Right kidney (tissue), 1 donor: ENCODE results near the gene NEDD4L.

Experiments used
- DNase-seq: peaks from one replicate; pipeline ENCODE4 v3.0.0-alpha.2; 2016

NEDD4L gene

GRCh38 chr18:58382446-58382845, 338.4 kb downstream of the NEDD4L start:
- DNase-seq: no peak

DNA sequence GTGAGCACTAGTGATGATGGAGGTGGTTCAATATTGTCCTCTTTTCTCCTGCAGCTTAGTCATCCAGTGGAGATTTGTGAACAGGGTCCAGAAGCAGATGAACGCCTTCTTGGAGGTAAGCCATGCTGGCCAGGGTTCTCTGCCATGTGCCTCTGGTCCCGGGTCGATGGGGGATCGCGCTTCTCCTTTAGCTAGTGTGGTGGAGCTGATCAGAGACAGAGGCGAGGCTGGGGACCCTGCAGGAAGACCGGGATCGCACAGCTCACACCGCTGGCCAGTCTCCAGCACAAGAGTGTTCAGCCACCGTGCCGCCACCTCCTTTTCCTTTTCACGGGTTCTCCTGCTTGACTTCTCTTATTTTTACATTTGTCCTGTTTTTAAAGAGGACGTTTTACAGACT, 341.4 kb downstream of the NEDD4L start:
- DNase-seq: no peak

GRCh38 chr18:58386780-58387179, 342.8 kb downstream of the NEDD4L start:
- no peak for DNase-seq

- DNase-seq: no peak
Observed at GRCh38 chr18:58387716-58388115, 343.7 kb downstream of the NEDD4L start.

DNA sequence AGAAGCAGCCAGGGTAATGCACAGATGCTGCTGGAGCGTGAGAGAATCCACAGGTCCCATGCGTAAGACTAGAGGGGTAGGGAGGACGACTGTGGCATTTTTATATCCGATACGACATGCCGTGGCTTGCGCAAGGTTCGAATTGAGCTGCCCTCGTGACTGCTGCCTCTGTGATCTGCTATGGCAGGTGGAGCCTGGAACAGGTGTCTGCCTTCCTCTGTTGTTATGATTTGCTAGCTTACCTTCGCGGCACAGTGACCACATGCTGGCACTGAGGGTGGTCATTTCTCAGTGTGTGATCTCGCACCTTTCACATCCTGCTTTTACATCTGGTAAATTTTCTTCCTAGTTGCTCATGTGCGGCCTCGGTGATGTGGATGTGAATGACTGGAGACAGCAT, 344.7 kb downstream of the NEDD4L start:
- no peak for DNase-seq

DNA sequence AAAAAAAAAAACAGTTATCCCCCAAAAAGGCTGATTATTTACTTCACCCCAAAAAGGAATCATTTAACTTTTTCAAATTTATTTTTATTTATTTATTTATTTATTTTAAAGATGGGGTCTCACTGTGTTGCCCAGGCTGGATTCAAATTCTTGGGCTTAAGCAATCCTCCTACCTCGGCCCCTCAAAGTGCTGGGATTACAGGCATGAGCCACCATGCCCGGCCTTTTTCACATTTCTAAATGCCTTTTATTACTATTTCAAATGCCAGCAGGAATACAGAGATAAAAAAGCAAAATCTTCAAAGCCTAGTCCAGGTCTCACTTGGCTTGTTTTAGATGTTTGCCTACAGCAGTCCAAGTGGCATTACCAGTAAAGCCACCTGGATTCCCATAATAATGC, 345.7 kb downstream of the NEDD4L start:
- no peak for DNase-seq

DNA sequence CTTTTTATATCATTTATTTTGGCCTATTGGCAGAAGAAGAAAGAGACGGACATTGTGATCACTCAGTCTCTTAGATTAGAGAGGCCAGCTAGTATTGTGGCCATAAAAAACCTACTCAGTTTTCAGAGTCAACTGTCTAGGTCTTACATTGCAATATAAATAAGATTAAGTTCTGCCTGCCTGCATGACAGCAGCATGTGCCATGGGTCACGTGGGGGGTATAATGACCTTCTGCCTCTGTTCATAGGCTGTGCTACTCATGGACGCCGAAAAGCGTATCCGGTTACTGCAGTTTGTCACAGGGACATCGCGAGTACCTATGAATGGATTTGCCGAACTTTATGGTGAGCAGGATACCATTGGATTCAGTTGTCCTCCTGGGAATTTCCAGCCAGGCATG, 346.4 kb downstream of the NEDD4L start:
- no peak for DNase-seq

DNA sequence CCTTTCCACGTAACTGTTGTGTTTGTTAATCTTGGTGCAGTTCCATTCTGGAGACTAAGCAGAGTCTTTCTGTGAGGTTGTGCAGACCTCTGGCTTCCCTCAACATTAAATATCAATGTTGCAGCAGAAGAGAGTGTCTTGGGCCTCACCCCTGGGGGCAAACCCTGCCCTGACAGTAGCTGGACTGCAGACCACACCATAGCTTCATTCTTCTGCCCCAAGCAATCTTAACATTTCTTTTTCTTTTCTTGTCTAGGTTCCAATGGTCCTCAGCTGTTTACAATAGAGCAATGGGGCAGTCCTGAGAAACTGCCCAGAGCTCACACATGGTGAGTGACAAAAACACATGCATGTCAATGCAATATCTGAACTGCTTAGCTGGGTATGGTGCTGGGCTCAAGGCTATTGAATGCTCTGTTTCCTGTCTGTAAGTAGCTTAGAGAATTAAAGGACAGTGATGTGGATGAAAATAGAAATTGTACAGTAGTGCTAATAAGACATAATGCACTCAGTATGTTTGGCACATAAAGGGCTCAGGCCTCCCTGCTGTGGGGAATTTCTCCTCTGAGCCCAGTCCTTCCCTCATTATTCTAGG, 347.3 kb downstream of the NEDD4L start:
- DNase-seq: no peak

- DNase-seq: no peak
Observed at GRCh38 chr18:58391932-58392323, 347.9 kb downstream of the NEDD4L start.

GRCh38 chr18:58392324-58393000, 348.4 kb downstream of the NEDD4L start:
- no peak for DNase-seq

DNA sequence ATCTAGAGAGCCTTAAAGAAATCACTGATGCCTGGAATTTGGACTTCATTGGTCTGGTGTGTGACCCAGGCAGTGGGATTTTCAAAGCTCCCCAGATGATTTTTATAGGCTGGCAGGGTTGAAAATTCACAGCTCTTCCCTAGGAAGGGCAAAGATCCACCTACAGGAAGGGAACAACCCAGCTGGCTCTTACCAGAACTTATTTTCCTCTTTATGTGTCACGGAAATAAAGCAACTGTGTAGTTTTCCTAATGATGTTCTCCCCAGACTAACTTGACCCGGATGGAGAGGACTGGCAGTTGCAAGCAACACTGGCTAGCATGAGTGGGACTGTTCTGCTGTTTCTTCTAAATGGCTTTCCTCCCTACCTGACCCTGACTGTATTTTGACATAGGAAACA, 349.3 kb downstream of the NEDD4L start:
- no peak for DNase-seq

DNA sequence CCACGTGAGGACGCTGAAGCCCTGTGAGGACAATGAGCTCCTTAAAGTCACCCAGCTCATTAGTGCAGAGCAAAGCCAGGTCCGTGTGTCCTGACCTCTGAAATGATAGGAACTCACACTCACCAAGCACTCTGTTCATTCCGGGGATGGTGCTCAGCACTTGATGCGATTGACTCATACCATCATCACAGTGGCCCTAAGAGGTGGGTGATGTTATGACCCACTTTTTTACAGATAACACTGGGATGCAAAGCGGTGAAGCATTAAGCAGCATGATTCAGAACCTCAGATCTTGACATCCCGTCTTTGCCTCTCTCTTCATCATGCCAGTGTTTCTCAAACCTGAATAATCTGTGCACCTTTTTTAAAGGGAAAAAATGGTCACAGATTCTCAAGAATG, 350.0 kb downstream of the NEDD4L start:
- no peak for DNase-seq

GRCh38 chr18:58394602-58395425, 350.8 kb downstream of the NEDD4L start:
- DNase-seq: no peak

GRCh38 chr18:58396144-58396543, 352.1 kb downstream of the NEDD4L start:
- no peak for DNase-seq

DNA sequence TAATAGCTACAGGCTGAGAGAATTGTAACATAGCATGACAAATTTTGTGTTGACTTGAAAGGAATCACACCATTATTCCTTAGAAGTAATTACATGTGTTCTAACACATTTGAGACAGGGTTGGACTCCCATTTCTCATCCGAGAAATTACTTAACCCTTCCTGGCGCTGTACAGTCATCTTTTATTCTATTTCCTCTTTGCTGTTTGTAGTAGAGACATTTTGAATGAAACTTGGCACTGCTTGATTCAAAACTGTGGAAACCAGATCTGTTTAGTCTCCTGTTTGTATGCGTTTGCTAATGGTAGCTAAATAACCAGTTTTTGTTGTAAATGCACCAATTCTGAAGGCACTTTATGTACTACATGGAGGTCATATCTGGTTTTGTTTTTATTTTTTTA, 352.9 kb downstream of the NEDD4L start:
- DNase-seq: no peak

DNA sequence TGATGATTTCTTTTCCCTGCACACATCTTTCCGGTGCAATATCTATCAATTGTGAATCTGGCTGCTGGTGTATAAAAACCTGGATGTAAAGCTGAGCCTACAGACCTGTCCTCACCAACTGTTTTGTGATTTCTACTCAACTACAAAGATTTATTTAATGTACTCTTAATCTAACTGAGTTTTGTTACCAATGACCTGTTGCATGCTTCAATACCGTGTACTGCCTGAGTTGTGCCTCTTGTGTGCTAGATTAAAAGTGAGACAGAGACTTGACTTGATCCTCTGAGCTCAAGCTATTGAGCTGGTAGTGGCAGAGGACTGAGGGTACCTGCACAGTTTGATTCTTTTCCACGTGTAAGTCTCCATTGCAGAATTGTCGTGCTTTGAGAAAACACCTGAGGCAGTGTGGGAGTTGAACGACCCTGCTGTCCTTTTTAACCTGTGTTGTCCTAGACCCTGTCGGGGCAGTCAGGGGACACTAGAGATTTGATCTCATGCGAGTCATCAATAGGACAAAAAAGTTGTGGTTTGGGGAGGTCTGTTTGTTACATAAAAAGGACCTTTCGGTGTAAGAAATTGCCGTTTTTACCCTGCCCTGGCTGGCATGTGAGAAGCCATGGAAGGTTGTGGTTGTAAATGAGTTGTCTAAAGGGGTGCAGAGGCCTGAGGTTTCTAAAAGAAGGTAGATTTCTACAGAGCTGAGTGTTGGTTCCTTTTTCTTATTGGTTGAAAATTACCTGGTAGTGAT, 353.5 kb downstream of the NEDD4L start:
- no peak for DNase-seq

- no peak for DNase-seq
Observed at GRCh38 chr18:58398648-58399398, 354.8 kb downstream of the NEDD4L start.

- DNase-seq: no peak
Observed at GRCh38 chr18:58400331-58400870, 356.4 kb downstream of the NEDD4L start.

- DNase-seq: no peak
Observed at GRCh38 chr18:58401191-58401590, 357.2 kb downstream of the NEDD4L start.

GRCh38 chr18:58402247-58402646, 358.2 kb downstream of the NEDD4L start:
- DNase-seq: no peak

GRCh38 chr18:58402951-58403702, 359.1 kb downstream of the NEDD4L start:
- DNase-seq: no peak
